GM19193 (cell line): Measurements from ENCODE around the gene STARD10.

Source experiments
- POLR2A ChIP-seq: IDR thresholded peaks from 4 replicates; pipeline ENCODE4 v1.6.1; 2011; ENCODE audit not compliant: insufficient read depth, insufficient read length; ENCODE audit errors: extremely low read depth

The STARD10 gene

GRCh38 chr11:72778535-72779494 lies 15.0 kb downstream of the STARD10 start:
- no peak for TF ChIP-seq POLR2A

GRCh38 chr11:72777755-72778278 lies 16.0 kb downstream of the STARD10 start:
- TF ChIP-seq POLR2A, result no peak

- TF ChIP-seq POLR2A, result no peak
Measured at GRCh38 chr11:72776844-72777754, 16.7 kb downstream of the STARD10 start.

GRCh38 chr11:72776117-72776843 lies 17.6 kb downstream of the STARD10 start:
- no peak for TF ChIP-seq POLR2A

- TF ChIP-seq POLR2A, result no peak
Measured at GRCh38 chr11:72775288-72776110, 18.3 kb downstream of the STARD10 start.

GRCh38 chr11:72774499-72774898 lies 19.3 kb downstream of the STARD10 start:
- no peak for TF ChIP-seq POLR2A

- TF ChIP-seq POLR2A, result no peak
Measured at GRCh38 chr11:72773696-72774095, 20.2 kb downstream of the STARD10 start.

- TF ChIP-seq POLR2A, result no peak
Measured at GRCh38 chr11:72773291-72773690, 20.6 kb downstream of the STARD10 start.

- TF ChIP-seq POLR2A, result no peak
Measured at GRCh38 chr11:72772059-72772458, 21.8 kb downstream of the STARD10 start.

GRCh38 chr11:72771507-72771906 lies 22.3 kb downstream of the STARD10 start:
- TF ChIP-seq POLR2A, result no peak

- no peak for TF ChIP-seq POLR2A
Measured at GRCh38 chr11:72770799-72771198, 23.0 kb downstream of the STARD10 start.

GRCh38 chr11:72769680-72770079 lies 24.2 kb downstream of the STARD10 start:
- no peak for TF ChIP-seq POLR2A

- TF ChIP-seq POLR2A, result no peak
Measured at GRCh38 chr11:72768581-72768980, 25.3 kb downstream of the STARD10 start.

GRCh38 chr11:72767203-72768062 lies 26.4 kb downstream of the STARD10 start:
- no peak for TF ChIP-seq POLR2A
